OCI-LY7 (cell line): ENCODE measurements around the gene RHBDL2. TPM values are rescaled to one million over a fixed set of nuclear protein-coding genes. Genes with fewer than 3 reads are reported as not detected.
A peak's percentile ranks its signal among the peaks of the same experiment; 100 is the strongest.

Experiments
- BruUV-seq: library from RNA; stranded (reverse); fragments of 400-500 nt; replicated peaks from 2 replicates; lab custom pipeline; 2021; lab: Mats Ljungman, UMichigan
- CTCF ChIA-PET: fragments of 300-600 bp; sonication (Branson Sonifier 250); formaldehyde crosslinking; loops from one replicate; lab custom pipeline; 2022; ENCODE audit warnings: antibody characterized with exemption; ENCODE audit not compliant: unreplicated experiment; lab: Charles Lee
- POLR2A ChIA-PET: fragments of 300-600 bp; sonication (Branson Sonifier 250); formaldehyde crosslinking; loops from one replicate; lab custom pipeline; 2022; ENCODE audit warnings: antibody characterized with exemption; lab: Charles Lee
- DNase-seq: peaks from one replicate; pipeline ENCODE4 v3.0.0-alpha.2; 2015; ENCODE audit warnings: low spot score
- H2AFZ ChIP-seq: fragments of 200-600 bp; sonication (generic), shearing (Covaris generic); 2 replicates; pipeline ENCODE4 v1.6.1; 2014; ENCODE audit warnings: mild to moderate bottlenecking, antibody characterized with exemption, low read length, moderate library complexity
- H3K27ac ChIP-seq: fragments of 200-600 bp; sonication (generic); 2 replicates; pipeline ENCODE4 v1.5.1; 2014; ENCODE audit warnings: mixed run types, low read depth, mild to moderate bottlenecking, moderate library complexity, low read length, inconsistent platforms; ENCODE audit not compliant: poor library complexity, severe bottlenecking
- H3K36me3 ChIP-seq: fragments of 200-600 bp; sonication (generic); 2 replicates; pipeline ENCODE4 v1.6.1; 2014; ENCODE audit warnings: mild to moderate bottlenecking, antibody characterized with exemption, low read length, moderate library complexity, mixed read lengths; ENCODE audit not compliant: insufficient read depth
- H3K4me1 ChIP-seq: fragments of 200-600 bp; sonication (generic); 2 replicates; pipeline ENCODE4 v1.5.1; 2014; ENCODE audit warnings: mild to moderate bottlenecking, low read length; ENCODE audit not compliant: insufficient read depth, poor library complexity, severe bottlenecking
- H3K4me2 ChIP-seq: fragments of 200-600 bp; sonication (generic); 2 replicates; pipeline ENCODE4 v1.6.1; 2014; ENCODE audit warnings: mild to moderate bottlenecking, low read length
- H3K4me3 ChIP-seq: fragments of 200-600 bp; sonication (generic); 2 replicates; pipeline ENCODE4 v1.5.1; 2014; ENCODE audit warnings: mild to moderate bottlenecking, low read depth, low read length; ENCODE audit not compliant: poor library complexity, severe bottlenecking
- H3K79me2 ChIP-seq: fragments of 200-600 bp; sonication (generic); 2 replicates; pipeline ENCODE4 v1.6.1; 2016; ENCODE audit warnings: low read depth, mild to moderate bottlenecking, low read length, moderate library complexity, mixed read lengths; ENCODE audit not compliant: insufficient read depth
- H3K9me2 ChIP-seq: fragments of 200-600 bp; sonication (generic); 2 replicates; pipeline ENCODE4 v1.6.1; 2016; ENCODE audit warnings: mild to moderate bottlenecking, low read length, mixed read lengths; ENCODE audit not compliant: insufficient read depth
- H3K9me3 ChIP-seq: fragments of 200-600 bp; sonication (generic); 2 replicates; pipeline ENCODE4 v1.6.1; 2014; ENCODE audit warnings: mild to moderate bottlenecking, mixed run types, low read length, mixed read lengths
- H4K20me1 ChIP-seq: fragments of 200-600 bp; sonication (generic); 2 replicates; pipeline ENCODE4 v1.6.1; 2014; ENCODE audit warnings: mild to moderate bottlenecking, antibody characterized with exemption, low read length, moderate library complexity, mixed read lengths; ENCODE audit not compliant: insufficient read depth
- CTCF ChIP-seq: fragments of 200-600 bp; sonication (generic); conservative IDR thresholded peaks from 2 replicates; pipeline ENCODE4 v1.5.1; 2014; ENCODE audit warnings: mild to moderate bottlenecking, antibody characterized with exemption, low read length, moderate library complexity, mixed read lengths
- EZH2phosphoT487 ChIP-seq: fragments of 200-600 bp; sonication (generic); IDR thresholded peaks from 2 replicates; pipeline ENCODE4 v1.6.1; 2018; ENCODE audit warnings: low read depth, borderline replicate concordance, mild to moderate bottlenecking, mixed run types, antibody characterized with exemption, low read length, moderate library complexity, mixed read lengths
- intact Hi-C: fragments of 100-400 bp; cut with micrococcal nuclease; formaldehyde crosslinking; loops from one replicate; pipeline ENCODE4 v1.10.0; 2022; ENCODE audit not compliant: unreplicated experiment
- total RNA-seq, 2 experiments: library from RNA; depleted of rRNA in 1 of 2; stranded (reverse); fragments of >200 nt in 1 of 2; shearing (Covaris generic) in 1 of 2; gene quantifications; 2 replicates each; pipeline ENCODE4 v1.2.3, GENCODE V29; 2014 to 2022

RHBDL2 gene
- total RNA-seq, 2 experiments from 2014 or later, result not detected

GRCh38 chr1:38873027-38873969, 68.3 kb downstream of the RHBDL2 start, which contains the start of gene MYCBP:
TSS of gene MYCBP (minus strand) at chr1:38873348. CDS start at chr1:38873305, 43 bp downstream.
- peaks cover 9% of the 10 kb centered on the region for H3K79me2 ChIP-seq
- H3K9me2 ChIP-seq, result no peaks in the 10 kb centered on the region
- ChIA-PET CTCF (no interaction called here), POLR2A (interaction anchor here (0.7 to 1.9 kb wide), 4 partner anchors 8 to 341 kb away, joined by 3 to 4 read pairs (median 4); partner anchors contain the start of gene GJA9)
- peak within 1 kb of the TSS; percentile 84 for H2AFZ ChIP-seq
- H3K36me3 ChIP-seq, result peaks cover 6% of the 10 kb centered on the region; the same call in 1 of the 2 replicates
- DNase-seq, result peak; percentile 97
- H3K9me3 ChIP-seq, result no peaks in the 10 kb centered on the region
- H3K4me3 ChIP-seq, result peak within 1 kb of the TSS; percentile 94
- H3K4me2 ChIP-seq, result peak within 1 kb of the TSS; percentile 92
- intact Hi-C loops, result loop anchor here (1.0 to 2.0 kb wide), 2 partner anchors 14 to 118 kb away; partner anchors contain the start of genes AKIRIN1 and RRAGC
- H3K27ac ChIP-seq, result peak within 1 kb of the TSS; percentile 29
- H3K4me1 ChIP-seq, result peaks cover 19% of the 10 kb centered on the region
- BruUV-seq, result TSS peak; percentile 60
- TF ChIP-seq EZH2phosphoT487, result no peak
- TF ChIP-seq CTCF, result no peak; the same call in 1 of the 2 replicates
- no peaks in the 10 kb centered on the region for H4K20me1 ChIP-seq

GRCh38 chr1:38872401-38873026, 69.1 kb downstream of the RHBDL2 start:
- ChIA-PET CTCF (no interaction called here), POLR2A (interaction anchor here (0.5 to 1.9 kb wide), 4 partner anchors 9 to 154 kb away, joined by 3 to 5 read pairs (median 4); partner anchors contain the start of genes GJA9, NDUFS5 and RRAGC)
- Histone ChIP-seq H2AFZ (peak overlapping the region; percentile 70; the same call in 1 of the 2 replicates), H3K4me1 (peaks cover 27% of the 10 kb centered on the region), H4K20me1 (no peaks in the 10 kb centered on the region), H3K27ac (peak overlapping the region; percentile 6), H3K9me3 (no peaks in the 10 kb centered on the region), H3K36me3 (peaks cover 10% of the 10 kb centered on the region; the same call in 1 of the 2 replicates), H3K79me2 (peaks cover 9% of the 10 kb centered on the region), H3K4me3 (peak overlapping the region; percentile 94), H3K4me2 (peak overlapping the region; percentile 92), H3K9me2 (no peaks in the 10 kb centered on the region)
- DNase-seq, result peak; percentile 59
- no TSS peak for BruUV-seq
- intact Hi-C loops, result loop anchor here (1.0 to 2.0 kb wide), 2 partner anchors 14 to 119 kb away; partner anchors contain the start of genes AKIRIN1 and RRAGC
- TF ChIP-seq EZH2phosphoT487, result no peak
- TF ChIP-seq CTCF, result no peak
